Fibroblast of skin of right biceps (primary cell): ENCODE data around the gene HHAT.
A peak's percentile ranks its signal among the peaks of the same experiment; 100 is the strongest.

ENCODE experiments used
- DNase-seq: peaks from one replicate; pipeline ENCODE4 v3.0.0-alpha.2; 2013

HHAT gene

GRCh38 chr1:210361665-210362064 lies 33.0 kb downstream of the HHAT start:
- DNase-seq, result no peak

GRCh38 chr1:210362526-210362925 lies 33.8 kb downstream of the HHAT start:
- no peak for DNase-seq

- no peak for DNase-seq
Observed at GRCh38 chr1:210363119-210363518, 34.4 kb downstream of the HHAT start.

- DNase-seq, result no peak
Observed at GRCh38 chr1:210364479-210364878, 35.8 kb downstream of the HHAT start.

- no peak for DNase-seq
Observed at GRCh38 chr1:210366767-210367166, 38.1 kb downstream of the HHAT start.

GRCh38 chr1:210367566-210367965 lies 38.9 kb downstream of the HHAT start:
- no peak for DNase-seq

GRCh38 chr1:210369425-210369824 lies 40.7 kb downstream of the HHAT start:
- DNase-seq, result no peak

- no peak for DNase-seq
Observed at GRCh38 chr1:210371916-210372315, 43.2 kb downstream of the HHAT start.

- no peak for DNase-seq
Observed at GRCh38 chr1:210372491-210372890, 43.8 kb downstream of the HHAT start.

- no peak for DNase-seq
Observed at GRCh38 chr1:210372931-210373627, 44.4 kb downstream of the HHAT start.

- no peak for DNase-seq
Observed at GRCh38 chr1:210373628-210373877, 44.9 kb downstream of the HHAT start.

GRCh38 chr1:210373878-210374599 lies 45.3 kb downstream of the HHAT start:
- DNase-seq, result peak; percentile 99

GRCh38 chr1:210374600-210374953 lies 45.9 kb downstream of the HHAT start:
- DNase-seq, result no peak

GRCh38 chr1:210376836-210377372 lies 48.2 kb downstream of the HHAT start:
- DNase-seq, result peak; percentile 84

GRCh38 chr1:210377731-210378333 lies 49.1 kb downstream of the HHAT start:
- DNase-seq, result peak; percentile 78

- peak; percentile 35 for DNase-seq
Observed at GRCh38 chr1:210378736-210379135, 50.0 kb downstream of the HHAT start.

GRCh38 chr1:210381934-210382333 lies 53.2 kb downstream of the HHAT start:
- DNase-seq, result no peak

- DNase-seq, result peak; percentile 40
Observed at GRCh38 chr1:210384625-210385024, 55.9 kb downstream of the HHAT start.

GRCh38 chr1:210385228-210385627 lies 56.5 kb downstream of the HHAT start:
- DNase-seq, result no peak

GRCh38 chr1:210394281-210394821 lies 65.6 kb downstream of the HHAT start:
- DNase-seq, result no peak

- no peak for DNase-seq
Observed at GRCh38 chr1:210396541-210396940, 67.8 kb downstream of the HHAT start.

- DNase-seq, result no peak
Observed at GRCh38 chr1:210397252-210397651, 68.5 kb downstream of the HHAT start.

- DNase-seq, result no peak
Observed at GRCh38 chr1:210397681-210398080, 69.0 kb downstream of the HHAT start.

GRCh38 chr1:210398466-210398865 lies 69.8 kb downstream of the HHAT start:
- no peak for DNase-seq
